ENCODE measurements around the gene LLGL2.

DNA sequence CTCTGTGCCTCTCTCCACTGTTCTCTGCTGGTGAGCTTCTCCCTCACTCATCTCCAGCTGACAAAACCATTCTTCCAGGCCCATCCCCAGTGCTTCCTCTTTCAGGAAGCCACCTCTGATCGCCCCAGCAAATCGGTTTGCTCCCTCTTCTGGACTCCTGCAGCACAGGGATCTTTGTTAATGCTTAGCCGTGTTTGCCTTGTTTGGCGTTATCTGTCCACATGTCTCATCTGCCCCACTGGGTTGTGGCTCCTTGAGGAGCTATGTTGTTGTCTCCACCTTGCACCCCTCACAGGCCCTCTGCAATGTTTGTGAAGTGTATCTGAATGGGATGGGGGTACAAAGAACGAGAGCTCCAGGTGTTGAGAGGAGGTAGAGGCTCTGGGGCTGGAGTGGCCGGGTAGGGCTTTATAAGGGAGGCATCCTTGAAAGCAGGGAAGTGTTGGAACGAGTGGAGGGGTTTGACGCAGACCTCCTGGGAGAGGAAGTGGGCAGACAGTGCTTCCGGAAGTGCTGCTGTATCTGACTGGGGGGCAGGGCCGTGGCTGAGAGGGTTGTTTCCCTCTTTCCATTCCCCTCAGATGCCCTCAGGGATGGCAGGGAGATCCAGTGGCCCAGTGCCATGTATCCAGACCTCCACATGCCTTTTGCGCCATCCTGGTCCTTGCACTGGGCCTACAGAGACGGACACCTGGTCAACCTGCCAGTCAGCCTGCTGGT lies 38.0 kb upstream of the LLGL2 start:
- TF ChIP-seq TAF1 (IDR thresholded peaks at IDR 0.05; ENCODE audit: low read depth, low read length) (peak; percentile 33; the same call in 1 of the 2 replicates), POLR2A (IDR thresholded peaks at IDR 0.05; ENCODE audit: low read depth, low read length) (0 out of 2 replicates have a peak, but pooled peaks have one; percentile 30), POLR2AphosphoS5 (IDR thresholded peaks at IDR 0.05; ENCODE audit: low read depth, low read length) (0 out of 2 replicates have a peak, but pooled peaks have one; percentile 24), SPI1 (IDR thresholded peaks at IDR 0.05; ENCODE audit: low read depth, low read length) (peak; percentile 89), POU2F2 (IDR thresholded peaks at IDR 0.05; ENCODE audit: low read depth, low read length) (no peak)

Data from GM12891 (cell line).